HCT116 (cell line): ENCODE data around the gene ASCL3. TPM values are rescaled to one million over a fixed set of nuclear protein-coding genes. Genes with fewer than 3 reads are reported as not detected.

Source experiments
- ATAC-seq: fragments of 200-7000 bp; cut with Tn5 transposase; 2 replicates; pipeline ENCODE4 v1.9.1; 2020; ENCODE audit warnings: mild to moderate bottlenecking, moderate library complexity
- BruUV-seq: library from RNA; stranded (reverse); fragments of 400-500 nt; replicated peaks from 2 replicates; lab custom pipeline; 2021; lab: Mats Ljungman, UMichigan
- CTCF ChIA-PET: fragments of 300-600 bp; sonication (Branson Sonifier 250); formaldehyde crosslinking; loops from one replicate; lab custom pipeline; 2021; ENCODE audit warnings: antibody characterized with exemption; lab: Charles Lee
- POLR2A ChIA-PET: fragments of 300-600, 350-600 bp; sonication (Branson Sonifier 250); formaldehyde crosslinking; loops from one replicate; lab custom pipeline; 2021; ENCODE audit warnings: antibody characterized with exemption; lab: Charles Lee
- RAD21 ChIA-PET, 2 experiments: fragments of 300-600 bp; sonication (Branson Sonifier 250); formaldehyde crosslinking; loops; one replicate each; lab custom pipeline; 2023; ENCODE audit warnings: low total read pairs in 2 of 2; ENCODE audit not compliant: uncharacterized antibody in 2 of 2, unreplicated experiment in 2 of 2, low non-redundant PET in 1 of 2; lab: Charles Lee
- DNase-seq: peaks from one replicate; pipeline ENCODE4 v3.0.0-alpha.2; 2010; ENCODE audit warnings: low read depth, low spot score
- H2AFZ ChIP-seq: fragments of 200-600 bp; shearing (Covaris generic), sonication (generic); 2 replicates; pipeline ENCODE4 v1.6.1; 2017; ENCODE audit warnings: low read depth, mixed run types, mixed read lengths, antibody characterized with exemption, low read length; ENCODE audit not compliant: poor library complexity, severe bottlenecking
- H3K27ac ChIP-seq: 2 replicates; pipeline ENCODE4 v1.5.1; 2012; ENCODE audit warnings: low read depth, low read length
- H3K27me3 ChIP-seq: fragments of 200-600 bp; sonication (generic); 2 replicates; pipeline ENCODE4 v1.6.1; 2016; ENCODE audit warnings: mixed run types, low read length, mixed read lengths; ENCODE audit not compliant: insufficient read depth
- H3K36me3 ChIP-seq, 2 experiments: fragments of 200-500 bp in 1 of 2; fragments of 200-600 bp in 1 of 2; sonication (Bioruptor generic) in 1 of 2; sonication (generic) in 1 of 2; 2 replicates each; pipeline versions ENCODE4 v1.5.1 to v1.6.1; 2014 to 2016; ENCODE audit warnings: low read length in 2 of 2, inconsistent platforms in 1 of 2, mixed read lengths in 1 of 2, mixed run types in 1 of 2; ENCODE audit not compliant: insufficient read depth in 2 of 2, control insufficient read depth in 1 of 2
- H3K4me1 ChIP-seq, 2 experiments: fragments of 200-600 bp in 1 of 2; sonication (generic) in 1 of 2; 2 replicates each; pipeline versions ENCODE4 v1.5.1 to v1.6.1; 2012 to 2017; ENCODE audit warnings: low read length in 2 of 2, inconsistent platforms in 1 of 2, mild to moderate bottlenecking in 1 of 2, mixed read lengths in 1 of 2, mixed run types in 1 of 2, moderate library complexity in 1 of 2; ENCODE audit not compliant: insufficient read depth in 2 of 2, control insufficient read depth in 1 of 2
- H3K4me2 ChIP-seq: fragments of 200-600 bp; sonication (generic); 2 replicates; pipeline ENCODE4 v1.6.1; 2017; ENCODE audit warnings: mixed run types, low read length, mixed read lengths
- H3K4me3 ChIP-seq, 2 experiments: fragments of 200-600 bp in 1 of 2; sonication (generic) in 1 of 2; replicated peaks in 1 of 2; 2 replicates each; pipeline ENCODE4 v1.5.1; 2011 to 2016; ENCODE audit warnings: low read length in 2 of 2, control low read depth in 1 of 2, low read depth in 1 of 2, mild to moderate bottlenecking in 1 of 2, mixed read lengths in 1 of 2, mixed run types in 1 of 2
- H3K79me2 ChIP-seq: fragments of 200-600 bp; sonication (generic); 2 replicates; pipeline ENCODE4 v1.6.1; 2017; ENCODE audit warnings: mild to moderate bottlenecking, mixed run types, low read length, moderate library complexity, mixed read lengths; ENCODE audit not compliant: insufficient read depth
- H3K9ac ChIP-seq: fragments of 200-600 bp; sonication (generic); 2 replicates; pipeline ENCODE4 v1.6.1; 2016; ENCODE audit warnings: low read length, mixed read lengths
- H3K9me2 ChIP-seq: fragments of 200-600 bp; sonication (generic), shearing (Covaris generic); 2 replicates; pipeline ENCODE4 v1.6.1; 2017; ENCODE audit warnings: mixed run types, mild to moderate bottlenecking, moderate library complexity; ENCODE audit not compliant: insufficient read depth
- H3K9me3 ChIP-seq, 2 experiments: fragments of 200-500 bp in 1 of 2; fragments of 200-600 bp in 1 of 2; sonication (Bioruptor generic) in 1 of 2; sonication (generic) in 1 of 2; 2 replicates each; pipeline ENCODE4 v1.6.1; 2014 to 2017; ENCODE audit warnings: low read length in 2 of 2, mixed read lengths in 2 of 2, inconsistent platforms in 1 of 2, low read depth in 1 of 2, mild to moderate bottlenecking in 1 of 2, mixed run types in 1 of 2, moderate library complexity in 1 of 2; ENCODE audit not compliant: control insufficient read depth in 1 of 2, insufficient read depth in 1 of 2
- H4K20me1 ChIP-seq: fragments of 200-600 bp; sonication (generic), shearing (Covaris generic); 2 replicates; pipeline ENCODE4 v1.6.1; 2017; ENCODE audit warnings: mixed run types, mild to moderate bottlenecking, moderate library complexity; ENCODE audit not compliant: insufficient read depth
- ELF1 ChIP-seq: IDR thresholded peaks from 2 replicates; pipeline ENCODE4 v1.6.1; 2012; ENCODE audit warnings: low read depth, borderline replicate concordance
- EZH2 ChIP-seq: fragments of 200-600 bp; sonication (generic); IDR thresholded peaks from 2 replicates; pipeline ENCODE4 v1.6.1; 2017; ENCODE audit warnings: antibody characterized with exemption, mixed run types
- EZH2phosphoT487 ChIP-seq: fragments of 200-600 bp; IDR thresholded peaks from 2 replicates; pipeline ENCODE4 v1.6.1; 2018; ENCODE audit warnings: antibody characterized with exemption, borderline replicate concordance
- FOSL1 ChIP-seq: IDR thresholded peaks from 2 replicates; pipeline ENCODE4 v1.6.1; 2012; ENCODE audit warnings: low read depth
- JUND ChIP-seq: IDR thresholded peaks from 2 replicates; pipeline ENCODE4 v1.6.1; 2012
- POLR2AphosphoS5 ChIP-seq: IDR thresholded peaks from 2 replicates; pipeline ENCODE4 v1.6.1; 2011; ENCODE audit warnings: mild to moderate bottlenecking, low read depth, low read length, moderate library complexity
- RAD21 ChIP-seq: IDR thresholded peaks from 2 replicates; pipeline ENCODE4 v1.6.1; 2012; ENCODE audit warnings: low read depth, mild to moderate bottlenecking
- SP1 ChIP-seq: IDR thresholded peaks from 2 replicates; pipeline ENCODE4 v1.6.1; 2012; ENCODE audit warnings: low read depth
- SRF ChIP-seq: IDR thresholded peaks from 2 replicates; pipeline ENCODE4 v1.6.1; 2012; ENCODE audit warnings: low read depth
- TCF7L2 ChIP-seq: IDR thresholded peaks from 2 replicates; pipeline ENCODE4 v1.7.0; 2011; ENCODE audit warnings: borderline replicate concordance, inconsistent platforms; ENCODE audit not compliant: insufficient read depth, insufficient read length; ENCODE audit errors: extremely low read depth
- ZFX ChIP-seq: fragments of 450-650 bp; IDR thresholded peaks from 2 replicates; pipeline ENCODE4 v1.6.1; 2017
- intact Hi-C: fragments of 100-400 bp; cut with micrococcal nuclease; formaldehyde crosslinking; loops from 2 replicates; pipeline ENCODE4 v1.10.0; 2022
- total RNA-seq: library from RNA; stranded (reverse); gene quantifications from one replicate; pipeline ENCODE4 v1.2.1, GENCODE V29; 2021; ENCODE audit not compliant: unreplicated experiment
- TF ChIP-seq, protein P1 (sequence below): IDR thresholded peaks from 2 replicates; pipeline ENCODE4 v1.6.1; 2012; ENCODE audit warnings: low read depth
- TF ChIP-seq, protein P2 (sequence below), 3 experiments: fragments of 200-600 bp in 1 of 3; sonication (generic) in 1 of 3; IDR thresholded peaks in 2 of 3; conservative IDR thresholded peaks in 1 of 3; 2 replicates each; pipeline ENCODE4 v1.5.1; 2012 to 2017; ENCODE audit warnings: low read depth in 2 of 3, low read length in 2 of 3, antibody characterized with exemption in 1 of 3, borderline replicate concordance in 1 of 3, control low read depth in 1 of 3, mild to moderate bottlenecking in 1 of 3, mixed read lengths in 1 of 3, mixed run types in 1 of 3, moderate library complexity in 1 of 3; ENCODE audit not compliant: insufficient read depth in 1 of 3
- TF ChIP-seq, protein P3 (sequence below): IDR thresholded peaks from 2 replicates; pipeline ENCODE4 v1.6.1; 2012

The ASCL3 gene
- total RNA-seq, 1 experiment from 2014 or later = not detected

DNA sequence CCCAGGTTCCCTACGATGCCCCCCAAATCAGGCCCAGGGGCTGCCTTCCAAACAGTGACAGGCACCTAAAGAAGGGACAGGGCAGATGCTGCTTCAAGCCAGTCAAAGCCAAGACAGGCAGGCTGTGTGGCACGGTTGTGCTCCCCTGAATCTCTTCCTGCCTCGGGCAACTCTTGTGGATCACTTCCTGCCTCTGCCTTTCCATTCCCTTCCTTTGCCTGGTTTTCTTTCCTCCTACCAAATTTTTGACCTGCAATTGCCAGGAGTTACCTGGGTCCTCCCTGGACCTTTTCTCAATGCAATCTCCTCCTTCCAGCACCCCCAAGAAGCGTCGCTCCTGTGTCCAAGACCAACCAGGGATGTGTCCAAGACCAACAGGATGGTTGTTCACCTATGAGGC, 15.6 kb downstream of the ASCL3 start (continued):
- TF ChIP-seq, protein P1, sequence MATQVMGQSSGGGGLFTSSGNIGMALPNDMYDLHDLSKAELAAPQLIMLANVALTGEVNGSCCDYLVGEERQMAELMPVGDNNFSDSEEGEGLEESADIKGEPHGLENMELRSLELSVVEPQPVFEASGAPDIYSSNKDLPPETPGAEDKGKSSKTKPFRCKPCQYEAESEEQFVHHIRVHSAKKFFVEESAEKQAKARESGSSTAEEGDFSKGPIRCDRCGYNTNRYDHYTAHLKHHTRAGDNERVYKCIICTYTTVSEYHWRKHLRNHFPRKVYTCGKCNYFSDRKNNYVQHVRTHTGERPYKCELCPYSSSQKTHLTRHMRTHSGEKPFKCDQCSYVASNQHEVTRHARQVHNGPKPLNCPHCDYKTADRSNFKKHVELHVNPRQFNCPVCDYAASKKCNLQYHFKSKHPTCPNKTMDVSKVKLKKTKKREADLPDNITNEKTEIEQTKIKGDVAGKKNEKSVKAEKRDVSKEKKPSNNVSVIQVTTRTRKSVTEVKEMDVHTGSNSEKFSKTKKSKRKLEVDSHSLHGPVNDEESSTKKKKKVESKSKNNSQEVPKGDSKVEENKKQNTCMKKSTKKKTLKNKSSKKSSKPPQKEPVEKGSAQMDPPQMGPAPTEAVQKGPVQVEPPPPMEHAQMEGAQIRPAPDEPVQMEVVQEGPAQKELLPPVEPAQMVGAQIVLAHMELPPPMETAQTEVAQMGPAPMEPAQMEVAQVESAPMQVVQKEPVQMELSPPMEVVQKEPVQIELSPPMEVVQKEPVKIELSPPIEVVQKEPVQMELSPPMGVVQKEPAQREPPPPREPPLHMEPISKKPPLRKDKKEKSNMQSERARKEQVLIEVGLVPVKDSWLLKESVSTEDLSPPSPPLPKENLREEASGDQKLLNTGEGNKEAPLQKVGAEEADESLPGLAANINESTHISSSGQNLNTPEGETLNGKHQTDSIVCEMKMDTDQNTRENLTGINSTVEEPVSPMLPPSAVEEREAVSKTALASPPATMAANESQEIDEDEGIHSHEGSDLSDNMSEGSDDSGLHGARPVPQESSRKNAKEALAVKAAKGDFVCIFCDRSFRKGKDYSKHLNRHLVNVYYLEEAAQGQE = no peak
- TF ChIP-seq ELF1 (no peak), TCF7L2 (no peak)

DNA sequence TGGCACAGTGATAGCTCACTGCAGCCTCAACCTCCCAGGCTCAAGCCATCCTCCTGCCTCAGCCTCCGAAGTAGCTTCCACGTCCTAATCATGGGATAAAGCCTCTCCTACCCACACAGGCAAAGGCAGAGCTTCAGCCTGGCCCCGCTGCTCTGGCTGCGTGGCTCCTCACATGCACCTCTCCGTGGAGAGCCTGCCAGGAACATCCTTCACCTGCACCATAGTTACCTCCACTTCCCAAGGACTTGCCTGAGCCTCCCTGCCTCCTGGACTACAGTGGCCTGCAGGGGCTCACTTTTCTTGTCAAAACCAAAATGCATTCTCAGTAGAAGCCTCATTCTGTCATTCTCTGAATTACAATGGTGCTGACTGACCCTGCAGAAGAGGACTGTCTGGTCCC, 16.6 kb downstream of the ASCL3 start:
- Histone ChIP-seq H3K27ac (no peak overlapping the region), H3K4me1 (peaks cover 0 to 3% of the 10 kb centered on the region in 2 experiments; a peak in 1 of 4 replicates), H3K27me3 (no peaks in the 10 kb centered on the region), H4K20me1 (no peaks in the 10 kb centered on the region), H3K4me2 (no peak overlapping the region), H3K79me2 (no peaks in the 10 kb centered on the region), H3K4me3 (no peak overlapping the region), H3K36me3 (peaks cover 0 to 7% of the 10 kb centered on the region in 2 experiments; a peak in 1 of 4 replicates), H3K9ac (no peak overlapping the region), H3K9me3 (no peaks in the 10 kb centered on the region), H3K9me2 (no peaks in the 10 kb centered on the region), H2AFZ (no peak overlapping the region)
- ChIA-PET RAD21 (no interaction called here), CTCF (interaction anchor here (1.0 kb wide), 1 partner anchor 9 kb away, joined by 4 read pairs; no protein-coding TSS in a partner anchor), POLR2A (no interaction called here)
- DNase-seq (no peak), ATAC-seq (no peak)
- no TSS peak for BruUV-seq
- TF ChIP-seq, protein P2, sequence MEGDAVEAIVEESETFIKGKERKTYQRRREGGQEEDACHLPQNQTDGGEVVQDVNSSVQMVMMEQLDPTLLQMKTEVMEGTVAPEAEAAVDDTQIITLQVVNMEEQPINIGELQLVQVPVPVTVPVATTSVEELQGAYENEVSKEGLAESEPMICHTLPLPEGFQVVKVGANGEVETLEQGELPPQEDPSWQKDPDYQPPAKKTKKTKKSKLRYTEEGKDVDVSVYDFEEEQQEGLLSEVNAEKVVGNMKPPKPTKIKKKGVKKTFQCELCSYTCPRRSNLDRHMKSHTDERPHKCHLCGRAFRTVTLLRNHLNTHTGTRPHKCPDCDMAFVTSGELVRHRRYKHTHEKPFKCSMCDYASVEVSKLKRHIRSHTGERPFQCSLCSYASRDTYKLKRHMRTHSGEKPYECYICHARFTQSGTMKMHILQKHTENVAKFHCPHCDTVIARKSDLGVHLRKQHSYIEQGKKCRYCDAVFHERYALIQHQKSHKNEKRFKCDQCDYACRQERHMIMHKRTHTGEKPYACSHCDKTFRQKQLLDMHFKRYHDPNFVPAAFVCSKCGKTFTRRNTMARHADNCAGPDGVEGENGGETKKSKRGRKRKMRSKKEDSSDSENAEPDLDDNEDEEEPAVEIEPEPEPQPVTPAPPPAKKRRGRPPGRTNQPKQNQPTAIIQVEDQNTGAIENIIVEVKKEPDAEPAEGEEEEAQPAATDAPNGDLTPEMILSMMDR (IDR thresholded peaks at IDR 0.05 in 2 of 3, conservative IDR thresholded peaks at IDR 0.05 in 1 of 3; ENCODE audit: borderline replicate concordance in 1 of 3, insufficient read depth in 1 of 3, low read depth in 2 of 3, low read length in 2 of 3) = no peak
- no peak for TF ChIP-seq TCF7L2
- TF ChIP-seq, protein P3, sequence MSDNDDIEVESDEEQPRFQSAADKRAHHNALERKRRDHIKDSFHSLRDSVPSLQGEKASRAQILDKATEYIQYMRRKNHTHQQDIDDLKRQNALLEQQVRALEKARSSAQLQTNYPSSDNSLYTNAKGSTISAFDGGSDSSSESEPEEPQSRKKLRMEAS = no peak
- TF ChIP-seq, protein P1 = no peak
- TF ChIP-seq EZH2phosphoT487 = no peak
- TF ChIP-seq POLR2AphosphoS5 = no peak
- no peak for TF ChIP-seq JUND
- no peak for TF ChIP-seq ZFX
- no peak for TF ChIP-seq ELF1
- no peak for TF ChIP-seq SP1
- no peak for TF ChIP-seq SRF
- TF ChIP-seq FOSL1 = no peak
- no peak for TF ChIP-seq EZH2
- no peak for TF ChIP-seq RAD21
- intact Hi-C loops = no loop called here
